ENCODE data around the gene ADAMTS2. TPM values are rescaled to one million over a fixed set of nuclear protein-coding genes. Genes with fewer than 3 reads are reported as not detected.

Gene ADAMTS2
- total RNA-seq, 1 experiment from 2014 or later = not detected

DNA sequence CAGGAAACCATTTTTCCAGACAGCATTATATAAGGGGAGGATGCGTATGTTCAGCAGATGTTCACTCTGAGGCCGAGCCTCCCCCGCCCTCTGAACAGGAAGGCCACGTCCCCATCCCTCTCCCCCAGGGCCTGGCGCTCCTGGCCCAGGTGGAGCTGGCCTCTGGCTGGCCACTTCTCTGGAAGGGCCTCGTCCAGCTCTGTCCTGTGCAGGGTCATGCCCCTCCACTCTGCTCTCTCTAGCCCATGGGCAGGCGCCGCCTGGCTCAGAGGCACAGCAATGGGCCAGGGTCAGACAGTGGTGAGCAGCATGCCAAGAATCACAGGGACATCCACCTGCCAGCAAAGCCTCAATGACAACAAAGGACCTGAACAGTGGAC is 34.2 kb downstream of the ADAMTS2 start:
- BruUV-seq (replicated peaks) = no TSS peak
- ChIA-PET POLR2A (ENCODE audit: unreplicated experiment) (no interaction called here), CTCF (no interaction called here)
- no peaks in the 10 kb centered on the region for H3K27me3 ChIP-seq (ENCODE audit: low read length)
- H4K20me1 ChIP-seq (ENCODE audit: low read length) = no peaks in the 10 kb centered on the region
- ATAC-seq (no peak), DNase-seq (no peak)
- no peak overlapping the region for H3K4me3 ChIP-seq (ENCODE audit: low read length)
- H3K79me2 ChIP-seq (ENCODE audit: low read length) = no peaks in the 10 kb centered on the region
- H2AFZ ChIP-seq (ENCODE audit: low read length) = no peak overlapping the region
- intact Hi-C loops (cut with micrococcal nuclease) = no loop called here
- H3K36me3 ChIP-seq (ENCODE audit: low read depth, low read length) = no peaks in the 10 kb centered on the region
- H3K9me2 ChIP-seq (replicated peaks; ENCODE audit: low read length) = no peaks in the 10 kb centered on the region
- TF ChIP-seq EZH2 (IDR thresholded peaks at IDR 0.05; ENCODE audit: low read length, unreplicated experiment) (no peak), EZH2phosphoT487 (IDR thresholded peaks at IDR 0.05; ENCODE audit: borderline replicate concordance, low read length) (no peak)
- TF ChIP-seq, protein P1, sequence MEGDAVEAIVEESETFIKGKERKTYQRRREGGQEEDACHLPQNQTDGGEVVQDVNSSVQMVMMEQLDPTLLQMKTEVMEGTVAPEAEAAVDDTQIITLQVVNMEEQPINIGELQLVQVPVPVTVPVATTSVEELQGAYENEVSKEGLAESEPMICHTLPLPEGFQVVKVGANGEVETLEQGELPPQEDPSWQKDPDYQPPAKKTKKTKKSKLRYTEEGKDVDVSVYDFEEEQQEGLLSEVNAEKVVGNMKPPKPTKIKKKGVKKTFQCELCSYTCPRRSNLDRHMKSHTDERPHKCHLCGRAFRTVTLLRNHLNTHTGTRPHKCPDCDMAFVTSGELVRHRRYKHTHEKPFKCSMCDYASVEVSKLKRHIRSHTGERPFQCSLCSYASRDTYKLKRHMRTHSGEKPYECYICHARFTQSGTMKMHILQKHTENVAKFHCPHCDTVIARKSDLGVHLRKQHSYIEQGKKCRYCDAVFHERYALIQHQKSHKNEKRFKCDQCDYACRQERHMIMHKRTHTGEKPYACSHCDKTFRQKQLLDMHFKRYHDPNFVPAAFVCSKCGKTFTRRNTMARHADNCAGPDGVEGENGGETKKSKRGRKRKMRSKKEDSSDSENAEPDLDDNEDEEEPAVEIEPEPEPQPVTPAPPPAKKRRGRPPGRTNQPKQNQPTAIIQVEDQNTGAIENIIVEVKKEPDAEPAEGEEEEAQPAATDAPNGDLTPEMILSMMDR (conservative IDR thresholded peaks at IDR 0.05; ENCODE audit: low read depth, low read length) = no peak
- H3K27ac ChIP-seq (ENCODE audit: low read length) = no peak overlapping the region
- no peaks in the 10 kb centered on the region for H3K9me3 ChIP-seq (ENCODE audit: low read length)
- H3K9ac ChIP-seq (ENCODE audit: low read length) = no peak overlapping the region
- H3F3A ChIP-seq (ENCODE audit: low read length, unreplicated experiment) = no peaks in the 10 kb centered on the region
- H3K4me2 ChIP-seq (ENCODE audit: low read length) = no peak overlapping the region
- no peaks in the 10 kb centered on the region for H3K4me1 ChIP-seq (ENCODE audit: insufficient read depth, low read length)

DNA sequence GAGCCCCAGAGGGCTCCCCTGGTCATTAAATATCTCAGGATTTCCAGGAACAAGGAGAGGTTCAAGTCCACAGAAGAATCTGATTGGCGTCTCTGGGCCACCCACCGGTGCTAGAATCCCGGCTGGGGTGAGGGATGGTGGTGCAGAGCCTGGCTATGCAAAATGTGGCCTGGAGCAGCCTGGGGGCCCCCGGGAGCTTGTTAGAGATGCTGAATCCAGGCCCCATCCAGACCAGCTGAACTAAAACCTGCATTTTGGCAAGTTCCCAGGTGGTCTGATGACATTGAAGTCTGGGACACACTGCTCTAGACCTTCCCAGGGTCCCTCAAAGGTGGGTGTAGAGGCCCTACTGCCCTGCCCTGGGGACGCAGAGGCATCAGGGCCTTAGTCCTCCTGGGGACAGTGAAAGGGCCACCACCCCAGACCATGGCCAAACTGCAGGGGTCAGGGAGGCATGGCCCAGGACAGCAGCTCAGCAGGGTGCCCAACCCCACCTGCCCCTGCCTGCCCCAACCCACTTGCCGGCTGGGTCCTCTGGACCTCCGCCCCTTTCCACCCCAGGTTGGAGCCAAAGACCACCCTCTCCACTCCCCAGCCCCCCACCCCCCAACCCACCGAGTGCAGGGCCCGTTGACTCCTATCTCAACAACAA is 34.7 kb downstream of the ADAMTS2 start:
- no peaks in the 10 kb centered on the region for H3K27me3 ChIP-seq (ENCODE audit: low read length)
- no peaks in the 10 kb centered on the region for H3K4me1 ChIP-seq (ENCODE audit: insufficient read depth, low read length)
- H3K9me3 ChIP-seq (ENCODE audit: low read length) = no peaks in the 10 kb centered on the region
- intact Hi-C loops (cut with micrococcal nuclease) = no loop called here
- no peaks in the 10 kb centered on the region for H3K79me2 ChIP-seq (ENCODE audit: low read length)
- TF ChIP-seq EZH2phosphoT487 (IDR thresholded peaks at IDR 0.05; ENCODE audit: borderline replicate concordance, low read length) (no peak), EZH2 (IDR thresholded peaks at IDR 0.05; ENCODE audit: low read length, unreplicated experiment) (no peak)
- TF ChIP-seq, protein P1 (conservative IDR thresholded peaks at IDR 0.05; ENCODE audit: low read depth, low read length) = no peak
- no TSS peak for BruUV-seq (replicated peaks)
- H3K36me3 ChIP-seq (ENCODE audit: low read depth, low read length) = no peaks in the 10 kb centered on the region
- H2AFZ ChIP-seq (ENCODE audit: low read length) = no peak overlapping the region
- H3K9me2 ChIP-seq (replicated peaks; ENCODE audit: low read length) = no peaks in the 10 kb centered on the region
- POLR2A ChIA-PET (ENCODE audit: unreplicated experiment) = no interaction called here
- CTCF ChIA-PET = no interaction called here
- H4K20me1 ChIP-seq (ENCODE audit: low read length) = no peaks in the 10 kb centered on the region
- H3K4me3 ChIP-seq (ENCODE audit: low read length) = no peak overlapping the region
- H3K27ac ChIP-seq (ENCODE audit: low read length) = no peak overlapping the region
- H3F3A ChIP-seq (ENCODE audit: low read length, unreplicated experiment) = no peaks in the 10 kb centered on the region
- H3K9ac ChIP-seq (ENCODE audit: low read length) = no peak overlapping the region
- no peak for ATAC-seq
- no peak overlapping the region for H3K4me2 ChIP-seq (ENCODE audit: low read length)
- DNase-seq = no peak

DNA sequence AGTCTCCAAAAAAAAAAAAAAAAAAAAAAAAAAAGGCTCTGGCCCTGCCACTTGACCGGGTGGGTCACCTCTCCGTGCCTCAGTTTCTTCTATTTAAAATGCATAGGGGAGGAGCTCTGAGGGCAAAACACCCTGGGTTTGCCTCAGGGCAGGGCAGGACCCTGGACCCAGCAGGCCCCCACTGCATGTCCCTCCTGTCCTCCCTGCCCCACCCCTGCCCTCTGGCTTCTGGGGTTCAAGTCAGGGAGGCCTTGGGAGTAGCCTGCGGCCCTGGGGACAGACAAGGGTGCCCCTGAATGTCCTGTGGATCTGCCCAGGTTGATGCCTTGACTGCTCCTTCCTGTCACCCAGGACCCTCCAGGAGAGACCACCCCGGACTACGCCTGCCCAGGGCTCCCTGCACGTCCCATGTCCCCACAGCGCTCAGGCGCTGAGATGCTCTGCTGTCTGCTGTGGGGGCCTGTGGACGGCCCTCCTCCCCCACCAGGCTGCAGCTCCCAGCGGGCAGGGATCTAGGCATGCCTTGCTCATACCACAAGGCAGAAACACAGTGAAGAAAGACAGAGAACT is 35.4 kb downstream of the ADAMTS2 start:
- Histone ChIP-seq H3K9me3 (ENCODE audit: low read length) (peaks cover 3% of the 10 kb centered on the region; the same call in 1 of the 2 replicates), H3K36me3 (ENCODE audit: low read depth, low read length) (no peaks in the 10 kb centered on the region), H3F3A (ENCODE audit: low read length, unreplicated experiment) (no peaks in the 10 kb centered on the region), H3K4me1 (ENCODE audit: insufficient read depth, low read length) (no peaks in the 10 kb centered on the region), H3K79me2 (ENCODE audit: low read length) (no peaks in the 10 kb centered on the region), H3K27ac (ENCODE audit: low read length) (no peak overlapping the region), H3K4me3 (ENCODE audit: low read length) (no peak overlapping the region), H4K20me1 (ENCODE audit: low read length) (no peaks in the 10 kb centered on the region), H3K9me2 (replicated peaks; ENCODE audit: low read length) (no peaks in the 10 kb centered on the region), H3K27me3 (ENCODE audit: low read length) (no peaks in the 10 kb centered on the region; the same call in 1 of the 2 replicates), H2AFZ (ENCODE audit: low read length) (no peak overlapping the region), H3K4me2 (ENCODE audit: low read length) (no peak overlapping the region), H3K9ac (ENCODE audit: low read length) (no peak overlapping the region)
- no peak for DNase-seq
- ChIA-PET CTCF (no interaction called here), POLR2A (ENCODE audit: unreplicated experiment) (no interaction called here)
- intact Hi-C loops (cut with micrococcal nuclease) = no loop called here
- ATAC-seq = no peak
- TF ChIP-seq, protein P1 (conservative IDR thresholded peaks at IDR 0.05; ENCODE audit: low read depth, low read length) = no peak
- TF ChIP-seq EZH2phosphoT487 (IDR thresholded peaks at IDR 0.05; ENCODE audit: borderline replicate concordance, low read length) (no peak), EZH2 (IDR thresholded peaks at IDR 0.05; ENCODE audit: low read length, unreplicated experiment) (no peak)
- no TSS peak for BruUV-seq (replicated peaks)
